GM23338 (cell line): ENCODE measurements around the gene TOP1. TPM values are rescaled to one million over a fixed set of nuclear protein-coding genes. Genes with fewer than 3 reads are reported as not detected.

Experiments used
- ATAC-seq: fragments of 200-7000 bp; cut with Tn5 transposase; 3 replicates; pipeline ENCODE4 v1.9.1; 2020
- DNase-seq: peaks from one replicate; pipeline ENCODE4 v3.0.0-alpha.2; 2015; ENCODE audit warnings: low spot score
- H2AFZ ChIP-seq: fragments of 200-600 bp; sonication (generic); 2 replicates; pipeline ENCODE4 v1.8.0; 2016; ENCODE audit warnings: antibody characterized with exemption, mild to moderate bottlenecking, moderate library complexity
- H3F3A ChIP-seq: fragments of 200-600 bp; sonication (generic); replicated peaks from 2 replicates; pipeline ENCODE4 v1.8.0; 2017; ENCODE audit warnings: antibody characterized with exemption, mixed run types, low read depth
- H3K27ac ChIP-seq: fragments of 200-600 bp; sonication (generic); 2 replicates; pipeline ENCODE4 v1.6.1; 2016; ENCODE audit warnings: low read depth
- H3K27me3 ChIP-seq: fragments of 200-600 bp; sonication (generic); 2 replicates; pipeline ENCODE4 v1.8.0; 2016; ENCODE audit warnings: mild to moderate bottlenecking, mixed run types, moderate library complexity; ENCODE audit not compliant: insufficient read depth
- H3K36me3 ChIP-seq: fragments of 200-600 bp; sonication (generic); 2 replicates; pipeline ENCODE4 v1.8.0; 2016; ENCODE audit warnings: mild to moderate bottlenecking; ENCODE audit not compliant: insufficient read depth
- H3K4me1 ChIP-seq: fragments of 200-600 bp; sonication (generic); 2 replicates; pipeline ENCODE4 v1.8.0; 2016; ENCODE audit warnings: mild to moderate bottlenecking, moderate library complexity; ENCODE audit not compliant: insufficient read depth
- H3K4me2 ChIP-seq: fragments of 200-600 bp; sonication (generic); 2 replicates; pipeline ENCODE4 v1.7.1; 2017; ENCODE audit warnings: mixed run types
- H3K4me3 ChIP-seq: fragments of 200-600 bp; sonication (generic); 2 replicates; pipeline ENCODE4 v1.6.1; 2016; ENCODE audit warnings: mixed run types
- H3K79me2 ChIP-seq: fragments of 200-600 bp; sonication (generic); replicated peaks from 2 replicates; pipeline ENCODE4 v1.8.0; 2017; ENCODE audit warnings: mild to moderate bottlenecking; ENCODE audit not compliant: insufficient read depth
- H3K9me2 ChIP-seq: fragments of 200-600 bp; sonication (generic); 2 replicates; pipeline ENCODE4 v1.8.0; 2017; ENCODE audit not compliant: insufficient read depth
- H4K20me1 ChIP-seq: fragments of 200-600 bp; sonication (generic); replicated peaks from 2 replicates; pipeline ENCODE4 v1.8.0; 2017; ENCODE audit warnings: mild to moderate bottlenecking; ENCODE audit not compliant: insufficient read depth
- H3K27ac Mint-ChIP-seq: 2 replicates; pipeline ENCODE4 v1.8.0; 2020; ENCODE audit warnings: inconsistent platforms, mild to moderate bottlenecking, moderate library complexity, mixed read lengths
- H3K27me3 Mint-ChIP-seq: 3 replicates; pipeline ENCODE4 v1.8.0; 2022; ENCODE audit warnings: low read depth, mild to moderate bottlenecking, moderate library complexity, mixed read lengths, inconsistent platforms; ENCODE audit not compliant: insufficient read depth, poor library complexity
- H3K36me3 Mint-ChIP-seq: 3 replicates; pipeline ENCODE4 v1.8.0; 2021; ENCODE audit warnings: low read depth, mild to moderate bottlenecking, inconsistent platforms, moderate library complexity, mixed read lengths
- H3K4me1 Mint-ChIP-seq: 3 replicates; pipeline ENCODE4 v1.8.0; 2020; ENCODE audit warnings: mild to moderate bottlenecking, inconsistent platforms, mixed read lengths
- H3K4me3 Mint-ChIP-seq: 3 replicates; pipeline ENCODE4 v1.8.0; 2021; ENCODE audit warnings: moderate library complexity, mild to moderate bottlenecking, inconsistent platforms, mixed read lengths
- H3K9me3 Mint-ChIP-seq: 3 replicates; pipeline ENCODE4 v1.8.0; 2020; ENCODE audit warnings: moderate library complexity, mild to moderate bottlenecking, inconsistent platforms, mixed read lengths
- CREB1 ChIP-seq: fragments of 250-450 bp; sonication (Bioruptor Pico); IDR thresholded peaks from 2 replicates; pipeline ENCODE4 v1.5.0; 2020; ENCODE audit warnings: low read depth, mild to moderate bottlenecking, moderate library complexity
- ETS1 ChIP-seq: IDR thresholded peaks from 2 replicates; pipeline ENCODE4 v1.6.1; 2016; ENCODE audit warnings: antibody characterized with exemption
- EZH2 ChIP-seq: fragments of 200-600 bp; sonication (generic); IDR thresholded peaks from one replicate; pipeline ENCODE4 v1.8.0; 2017; ENCODE audit warnings: antibody characterized with exemption, mild to moderate bottlenecking, low read depth; ENCODE audit not compliant: unreplicated experiment
- EZH2phosphoT487 ChIP-seq: fragments of 200-600 bp; sonication (generic); IDR thresholded peaks from one replicate; pipeline ENCODE4 v1.8.1; 2018; ENCODE audit warnings: antibody characterized with exemption; ENCODE audit not compliant: unreplicated experiment
- JUNB ChIP-seq: IDR thresholded peaks from one replicate; pipeline ENCODE4 v1.6.1; 2016; ENCODE audit warnings: antibody characterized with exemption; ENCODE audit not compliant: unreplicated experiment
- NANOG ChIP-seq: IDR thresholded peaks from 2 replicates; pipeline ENCODE4 v1.6.1; 2016; ENCODE audit warnings: antibody characterized with exemption, borderline replicate concordance
- POLR2AphosphoS5 ChIP-seq: IDR thresholded peaks from 2 replicates; pipeline ENCODE4 v1.6.1; 2016; ENCODE audit warnings: antibody characterized with exemption, low read depth
- REST ChIP-seq: IDR thresholded peaks from one replicate; pipeline ENCODE4 v1.6.1; 2018; ENCODE audit warnings: antibody characterized with exemption; ENCODE audit not compliant: unreplicated experiment
- STAT1 ChIP-seq: IDR thresholded peaks from one replicate; pipeline ENCODE4 v1.6.1; 2016; ENCODE audit warnings: antibody characterized with exemption; ENCODE audit not compliant: unreplicated experiment
- ZNF114 ChIP-seq: fragments of 250-450 bp; sonication (Bioruptor Pico); IDR thresholded peaks from 2 replicates; pipeline ENCODE4 v1.5.0; 2020; ENCODE audit warnings: mild to moderate bottlenecking, moderate library complexity
- ZNF331 ChIP-seq: fragments of 250-450 bp; sonication (Bioruptor Pico); IDR thresholded peaks from 2 replicates; pipeline ENCODE4 v1.5.0; 2020; ENCODE audit warnings: low read depth, mild to moderate bottlenecking, moderate library complexity
- polyA plus RNA-seq: library from polyadenylated mRNA; unstranded; fragments of >200 nt; fragmentation: Nextera tagmentation; extraction: Ambion mirVana; gene quantifications from 2 replicates; pipeline ENCODE4 v1.2.1, GENCODE V29; 2016
- total RNA-seq: library from RNA; depleted of rRNA; stranded (reverse); fragments of >200 nt; shearing (Covaris generic); gene quantifications from 2 replicates; pipeline ENCODE4 v1.2.3, GENCODE V29; 2014
- TF ChIP-seq, protein P1 (sequence below), 2 experiments: fragments of 200-600 bp in 1 of 2; sonication (generic) in 1 of 2; conservative IDR thresholded peaks; 2 replicates each; pipeline versions ENCODE4 v1.5.1 to v1.6.1; 2016 to 2017; ENCODE audit warnings: antibody characterized with exemption in 2 of 2, low read depth in 2 of 2, mild to moderate bottlenecking in 2 of 2, moderate library complexity in 1 of 2

TOP1 gene
- total and polyA plus RNA-seq, 2 experiments from 2014 or later: 62.4 to 101 TPM

DNA sequence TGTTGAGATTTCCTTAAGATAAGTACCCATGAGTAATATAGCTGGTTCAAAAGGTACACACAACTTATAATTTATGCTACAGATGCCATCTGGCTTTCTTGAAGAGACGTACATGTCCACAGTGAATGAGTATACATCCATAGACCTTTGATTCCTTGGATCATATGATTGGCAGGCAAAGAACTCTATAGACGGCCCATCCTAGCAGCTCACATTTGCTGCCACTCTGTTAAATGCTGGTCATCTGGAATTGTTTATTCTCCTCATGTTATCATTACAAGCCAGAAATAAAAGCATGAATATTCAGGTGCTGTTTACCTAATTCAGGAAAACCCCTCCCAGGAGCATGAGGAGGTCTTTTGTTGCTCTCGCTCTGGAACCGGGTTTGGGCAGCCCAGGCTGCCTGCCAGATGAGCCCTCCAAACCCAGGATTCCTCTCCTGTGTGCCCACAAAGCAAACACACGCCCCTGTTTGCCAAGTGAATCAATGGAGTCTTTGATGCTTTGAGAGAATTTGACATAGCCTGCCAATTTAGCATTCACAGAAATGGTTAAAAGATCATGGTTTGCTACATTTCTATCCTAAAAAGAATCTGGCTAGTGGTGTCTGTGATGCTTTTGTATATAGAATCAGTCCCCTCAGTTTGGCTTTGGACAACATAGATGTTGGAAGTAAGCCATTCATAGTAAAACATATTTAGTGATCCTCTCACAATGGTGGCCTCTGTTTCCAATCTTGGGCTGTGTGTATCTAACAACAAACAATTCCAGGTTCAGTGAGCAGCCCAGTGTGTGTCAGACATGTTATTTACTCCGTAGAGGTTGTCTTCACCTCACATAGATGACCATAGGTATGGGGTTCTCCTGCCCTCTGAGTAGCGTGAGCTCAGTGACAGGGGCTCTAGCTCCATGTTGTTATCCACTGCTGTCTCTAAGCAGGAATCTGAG lies 91.3 kb downstream of the TOP1 start:
- Histone ChIP-seq H3K27me3 (no peaks in the 10 kb centered on the region), H3K79me2 (no peaks in the 10 kb centered on the region), H4K20me1 (peaks cover 12% of the 10 kb centered on the region), H3K4me2 (no peak overlapping the region), H3K27ac (no peak overlapping the region), H3F3A (peaks cover 4% of the 10 kb centered on the region; the same call in 1 of the 2 replicates), H3K36me3 (peaks cover 85% of the 10 kb centered on the region), H2AFZ (no peak overlapping the region), H3K4me1 (no peaks in the 10 kb centered on the region), H3K9me2 (no peaks in the 10 kb centered on the region), H3K4me3 (no peak overlapping the region)
- Mint-ChIP-seq H3K27me3 (no peaks in the 10 kb centered on the region), H3K4me3 (no peak overlapping the region), H3K9me3 (no peaks in the 10 kb centered on the region; the same call in 2 of the 3 replicates), H3K27ac (no peak overlapping the region), H3K4me1 (no peaks in the 10 kb centered on the region), H3K36me3 (peaks cover 87% of the 10 kb centered on the region)
- DNase-seq (no peak), ATAC-seq (no peak)
- TF ChIP-seq NANOG (no peak), ZNF114 (CRISPR knock-in tag) (no peak), EZH2phosphoT487 (no peak), JUNB (no peak), ETS1 (no peak), CREB1 (CRISPR knock-in tag) (no peak), REST (no peak), POLR2AphosphoS5 (no peak), ZNF331 (CRISPR knock-in tag) (no peak), STAT1 (no peak)

GRCh38 chr20:41121399-41121798 lies 92.8 kb downstream of the TOP1 start:
- no peaks in the 10 kb centered on the region for H3K27me3 ChIP-seq
- H3F3A ChIP-seq: no peaks in the 10 kb centered on the region
- peaks cover 16% of the 10 kb centered on the region for H4K20me1 ChIP-seq
- peaks cover 71% of the 10 kb centered on the region for H3K36me3 ChIP-seq
- Mint-ChIP-seq H3K9me3 (no peaks in the 10 kb centered on the region; the same call in 2 of the 3 replicates), H3K4me1 (no peaks in the 10 kb centered on the region), H3K4me3 (no peak overlapping the region), H3K27me3 (peaks cover 3% of the 10 kb centered on the region), H3K36me3 (peaks cover 86% of the 10 kb centered on the region), H3K27ac (no peak overlapping the region)
- no peak overlapping the region for H3K27ac ChIP-seq
- no peak overlapping the region for H2AFZ ChIP-seq
- H3K79me2 ChIP-seq: no peaks in the 10 kb centered on the region
- DNase-seq (no peak), ATAC-seq (no peak)
- H3K4me1 ChIP-seq: no peaks in the 10 kb centered on the region
- H3K4me3 ChIP-seq: no peak overlapping the region
- no peaks in the 10 kb centered on the region for H3K9me2 ChIP-seq
- no peak overlapping the region for H3K4me2 ChIP-seq
- TF ChIP-seq REST (no peak), EZH2 (no peak), CREB1 (CRISPR knock-in tag) (no peak), EZH2phosphoT487 (no peak), POLR2AphosphoS5 (no peak), JUNB (no peak), ZNF331 (CRISPR knock-in tag) (no peak), NANOG (no peak)
- TF ChIP-seq, protein P1, sequence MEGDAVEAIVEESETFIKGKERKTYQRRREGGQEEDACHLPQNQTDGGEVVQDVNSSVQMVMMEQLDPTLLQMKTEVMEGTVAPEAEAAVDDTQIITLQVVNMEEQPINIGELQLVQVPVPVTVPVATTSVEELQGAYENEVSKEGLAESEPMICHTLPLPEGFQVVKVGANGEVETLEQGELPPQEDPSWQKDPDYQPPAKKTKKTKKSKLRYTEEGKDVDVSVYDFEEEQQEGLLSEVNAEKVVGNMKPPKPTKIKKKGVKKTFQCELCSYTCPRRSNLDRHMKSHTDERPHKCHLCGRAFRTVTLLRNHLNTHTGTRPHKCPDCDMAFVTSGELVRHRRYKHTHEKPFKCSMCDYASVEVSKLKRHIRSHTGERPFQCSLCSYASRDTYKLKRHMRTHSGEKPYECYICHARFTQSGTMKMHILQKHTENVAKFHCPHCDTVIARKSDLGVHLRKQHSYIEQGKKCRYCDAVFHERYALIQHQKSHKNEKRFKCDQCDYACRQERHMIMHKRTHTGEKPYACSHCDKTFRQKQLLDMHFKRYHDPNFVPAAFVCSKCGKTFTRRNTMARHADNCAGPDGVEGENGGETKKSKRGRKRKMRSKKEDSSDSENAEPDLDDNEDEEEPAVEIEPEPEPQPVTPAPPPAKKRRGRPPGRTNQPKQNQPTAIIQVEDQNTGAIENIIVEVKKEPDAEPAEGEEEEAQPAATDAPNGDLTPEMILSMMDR (conservative IDR thresholded peaks at IDR 0.05; ENCODE audit: low read depth in 2 of 2): no peak
